ENCODE results near the gene ZBTB49. TPM values are rescaled to one million over a fixed set of nuclear protein-coding genes. Genes with fewer than 3 reads are reported as not detected.
A peak's percentile ranks its signal among the peaks of the same experiment; 100 is the strongest.
"Not testable (repeated sequence)": the region's sequence is repeated elsewhere in the genome, so short reads cannot be mapped to it uniquely, and the experiment has no call there.

The ZBTB49 gene
- total and polyA plus RNA-seq, 4 donors: 1.4 to 7.4 (median 4.8) TPM

GRCh38 chr4:4338210-4339001 lies 48.4 kb downstream of the ZBTB49 start:
- DNase-seq (peak in 1 of 2 donors; percentile 31), ATAC-seq (ENCODE audit: low FRiP score) (no peak)
- Histone ChIP-seq H3K27me3 (ENCODE audit: control insufficient read depth in 1 of 2, insufficient read depth in 2 of 2, low read length in 1 of 2) (no peaks in the 10 kb centered on the region), H3K27ac (ENCODE audit: low read depth in 1 of 2, low read length in 2 of 2) (no peak overlapping the region), H3K4me1 (ENCODE audit: control insufficient read depth in 1 of 2, insufficient read depth in 2 of 2, low read length in 2 of 2) (no peaks in the 10 kb centered on the region), H3K4me3 (ENCODE audit: low read length in 2 of 2) (no peak overlapping the region), H3K9me3 (ENCODE audit: control insufficient read depth, low read length) (no peaks in the 10 kb centered on the region), H3K36me3 (ENCODE audit: control insufficient read depth in 1 of 2, insufficient read depth in 2 of 2, low read length in 1 of 2) (no peaks in the 10 kb centered on the region)
- 61 to 73% methylated on average over 11 of the region's 11 CpGs for WGBS, 2 donors
- intact Hi-C loops (cut with DNase I): loop anchor here in 1 of 2 donors (5.0 kb wide), 1 partner anchor 86 kb away; no protein-coding TSS in a partner anchor

- ATAC-seq (ENCODE audit: low FRiP score) (no peak), DNase-seq (peak in 1 of 2 donors; percentile 10)
- 52 to 56% methylated on average over 21 of the region's 21 CpGs for WGBS, 2 donors
- no peaks in the 10 kb centered on the region for H3K27me3 ChIP-seq (ENCODE audit: control insufficient read depth in 1 of 2, insufficient read depth in 2 of 2, low read length in 1 of 2)
- H3K4me3 ChIP-seq (ENCODE audit: low read length in 2 of 2): no peak overlapping the region
- no peak overlapping the region for H3K27ac ChIP-seq (ENCODE audit: low read depth in 1 of 2, low read length in 2 of 2)
- intact Hi-C loops (cut with DNase I): loop anchor here in 1 of 2 donors (5.0 kb wide), 1 partner anchor 87 kb away; no protein-coding TSS in a partner anchor
- no peaks in the 10 kb centered on the region for H3K9me3 ChIP-seq (ENCODE audit: control insufficient read depth, low read length)
- H3K36me3 ChIP-seq (ENCODE audit: control insufficient read depth in 1 of 2, insufficient read depth in 2 of 2, low read length in 1 of 2): no peaks in the 10 kb centered on the region
- H3K4me1 ChIP-seq (ENCODE audit: control insufficient read depth in 1 of 2, insufficient read depth in 2 of 2, low read length in 2 of 2): no peaks in the 10 kb centered on the region
Observed at GRCh38 chr4:4339504-4340085, 49.5 kb downstream of the ZBTB49 start.

- intact Hi-C loops (cut with DNase I): no loop called here
- H3K27me3 ChIP-seq (ENCODE audit: control insufficient read depth in 1 of 2, insufficient read depth in 2 of 2, low read length in 1 of 2): no peaks in the 10 kb centered on the region
- ATAC-seq (ENCODE audit: low FRiP score): no peak
- 88 to 89% methylated on average over 9 of the region's 9 CpGs for WGBS, 2 donors
- H3K4me3 ChIP-seq (ENCODE audit: low read length in 2 of 2): no peak overlapping the region
- no peaks in the 10 kb centered on the region for H3K36me3 ChIP-seq (ENCODE audit: control insufficient read depth in 1 of 2, insufficient read depth in 2 of 2, low read length in 1 of 2)
- H3K4me1 ChIP-seq (ENCODE audit: control insufficient read depth in 1 of 2, insufficient read depth in 2 of 2, low read length in 2 of 2): no peaks in the 10 kb centered on the region
- H3K9me3 ChIP-seq (ENCODE audit: control insufficient read depth, low read length): no peaks in the 10 kb centered on the region
- peak in 1 of 2 donors; percentile 57 for DNase-seq
- no peak overlapping the region for H3K27ac ChIP-seq (ENCODE audit: low read depth in 1 of 2, low read length in 2 of 2)
Observed at GRCh38 chr4:4341861-4342650, 52.0 kb downstream of the ZBTB49 start.

GRCh38 chr4:4343038-4343437 lies 53.0 kb downstream of the ZBTB49 start:
- Histone ChIP-seq H3K4me1 (ENCODE audit: control insufficient read depth in 1 of 2, insufficient read depth in 2 of 2, low read length in 2 of 2) (no peaks in the 10 kb centered on the region), H3K9me3 (ENCODE audit: control insufficient read depth, low read length) (no peaks in the 10 kb centered on the region), H3K36me3 (ENCODE audit: control insufficient read depth in 1 of 2, insufficient read depth in 2 of 2, low read length in 1 of 2) (no peaks in the 10 kb centered on the region), H3K27ac (ENCODE audit: low read depth in 1 of 2, low read length in 2 of 2) (no peak overlapping the region), H3K4me3 (ENCODE audit: low read length in 2 of 2) (no peak overlapping the region), H3K27me3 (ENCODE audit: control insufficient read depth in 1 of 2, insufficient read depth in 2 of 2, low read length in 1 of 2) (no peaks in the 10 kb centered on the region)
- no peak for ATAC-seq (ENCODE audit: low FRiP score)
- intact Hi-C loops (cut with DNase I): no loop called here
- peak in 1 of 2 donors; percentile 25 for DNase-seq
- 69 to 80% methylated on average over 5 of the region's 5 CpGs for WGBS, 2 donors

GRCh38 chr4:4344915-4345527 lies 55.0 kb downstream of the ZBTB49 start:
- 87 to 91% methylated on average over 14 of the region's 14 CpGs for WGBS, 2 donors

GRCh38 chr4:4347585-4347984 lies 57.5 kb downstream of the ZBTB49 start:
- no peaks in the 10 kb centered on the region for H3K27me3 ChIP-seq (ENCODE audit: control insufficient read depth in 1 of 2, insufficient read depth in 2 of 2, low read length in 1 of 2)
- WGBS, 2 donors: 9 to 15% methylated on average over 1 of the region's 1 CpG
- ATAC-seq (ENCODE audit: low FRiP score) (no peak), DNase-seq (no peak)
- intact Hi-C loops (cut with DNase I): no loop called here
- no peaks in the 10 kb centered on the region for H3K9me3 ChIP-seq (ENCODE audit: control insufficient read depth, low read length)
- H3K36me3 ChIP-seq (ENCODE audit: control insufficient read depth in 1 of 2, insufficient read depth in 2 of 2, low read length in 1 of 2): no peaks in the 10 kb centered on the region
- no peak overlapping the region for H3K27ac ChIP-seq (ENCODE audit: low read depth in 1 of 2, low read length in 2 of 2)
- no peak overlapping the region for H3K4me3 ChIP-seq (ENCODE audit: low read length in 2 of 2)
- no peaks in the 10 kb centered on the region for H3K4me1 ChIP-seq (ENCODE audit: control insufficient read depth in 1 of 2, insufficient read depth in 2 of 2, low read length in 2 of 2)

More at GRCh38 chr4:4344915-4345527, 55.0 kb downstream of the ZBTB49 start:
- Histone ChIP-seq H3K9me3 (ENCODE audit: control insufficient read depth, low read length) (no peaks in the 10 kb centered on the region), H3K4me3 (ENCODE audit: low read length in 2 of 2) (no peak overlapping the region), H3K36me3 (ENCODE audit: control insufficient read depth in 1 of 2, insufficient read depth in 2 of 2, low read length in 1 of 2) (no peaks in the 10 kb centered on the region), H3K4me1 (ENCODE audit: control insufficient read depth in 1 of 2, insufficient read depth in 2 of 2, low read length in 2 of 2) (no peaks in the 10 kb centered on the region), H3K27ac (ENCODE audit: low read depth in 1 of 2, low read length in 2 of 2) (no peak overlapping the region), H3K27me3 (ENCODE audit: control insufficient read depth in 1 of 2, insufficient read depth in 2 of 2, low read length in 1 of 2) (no peaks in the 10 kb centered on the region)
- intact Hi-C loops (cut with DNase I): no loop called here
- ATAC-seq (ENCODE audit: low FRiP score) (no peak), DNase-seq (peak in 1 of 2 donors; percentile 26)

GRCh38 chr4:4348585-4348984 lies 58.5 kb downstream of the ZBTB49 start:
- H3K4me1 ChIP-seq (ENCODE audit: control insufficient read depth in 1 of 2, insufficient read depth in 2 of 2, low read length in 2 of 2); ATAC-seq (ENCODE audit: low FRiP score); intact Hi-C loops (cut with DNase I); H3K4me3 ChIP-seq (ENCODE audit: low read length in 2 of 2); H3K9me3 ChIP-seq (ENCODE audit: control insufficient read depth, low read length); H3K27me3 ChIP-seq (ENCODE audit: control insufficient read depth in 1 of 2, insufficient read depth in 2 of 2, low read length in 1 of 2); H3K27ac ChIP-seq (ENCODE audit: low read depth in 1 of 2, low read length in 2 of 2); H3K36me3 ChIP-seq (ENCODE audit: control insufficient read depth in 1 of 2, insufficient read depth in 2 of 2, low read length in 1 of 2): not testable (repeated sequence)
- peak in 1 of 2 donors; percentile 13 for DNase-seq
- WGBS, 2 donors: 71 to 83% methylated on average over 9 of the region's 9 CpGs

- peaks cover 1% of the 10 kb centered on the region for H3K9me3 ChIP-seq (ENCODE audit: control insufficient read depth, low read length)
- H3K4me1 ChIP-seq (ENCODE audit: control insufficient read depth in 1 of 2, insufficient read depth in 2 of 2, low read length in 2 of 2): no peaks in the 10 kb centered on the region
- no peak overlapping the region for H3K4me3 ChIP-seq (ENCODE audit: low read length in 2 of 2)
- DNase-seq: no peak
- H3K36me3 ChIP-seq (ENCODE audit: control insufficient read depth in 1 of 2, insufficient read depth in 2 of 2, low read length in 1 of 2): no peaks in the 10 kb centered on the region
- no peaks in the 10 kb centered on the region for H3K27me3 ChIP-seq (ENCODE audit: control insufficient read depth in 1 of 2, insufficient read depth in 2 of 2, low read length in 1 of 2)
- intact Hi-C loops (cut with DNase I): no loop called here
- WGBS, 2 donors: 48 to 50% methylated on average over 3 of the region's 3 CpGs
- no peak overlapping the region for H3K27ac ChIP-seq (ENCODE audit: low read depth in 1 of 2, low read length in 2 of 2)
- ATAC-seq (ENCODE audit: low FRiP score): no peak
Observed at GRCh38 chr4:4349867-4350266, 59.8 kb downstream of the ZBTB49 start.
